ENCODE data around the gene ZNF3. TPM values are rescaled to one million over a fixed set of nuclear protein-coding genes. Genes with fewer than 3 reads are reported as not detected.

ZNF3 gene
- polyA plus RNA-seq, 3 donors: 7.1 to 13.4 (median 8.9) TPM

DNA sequence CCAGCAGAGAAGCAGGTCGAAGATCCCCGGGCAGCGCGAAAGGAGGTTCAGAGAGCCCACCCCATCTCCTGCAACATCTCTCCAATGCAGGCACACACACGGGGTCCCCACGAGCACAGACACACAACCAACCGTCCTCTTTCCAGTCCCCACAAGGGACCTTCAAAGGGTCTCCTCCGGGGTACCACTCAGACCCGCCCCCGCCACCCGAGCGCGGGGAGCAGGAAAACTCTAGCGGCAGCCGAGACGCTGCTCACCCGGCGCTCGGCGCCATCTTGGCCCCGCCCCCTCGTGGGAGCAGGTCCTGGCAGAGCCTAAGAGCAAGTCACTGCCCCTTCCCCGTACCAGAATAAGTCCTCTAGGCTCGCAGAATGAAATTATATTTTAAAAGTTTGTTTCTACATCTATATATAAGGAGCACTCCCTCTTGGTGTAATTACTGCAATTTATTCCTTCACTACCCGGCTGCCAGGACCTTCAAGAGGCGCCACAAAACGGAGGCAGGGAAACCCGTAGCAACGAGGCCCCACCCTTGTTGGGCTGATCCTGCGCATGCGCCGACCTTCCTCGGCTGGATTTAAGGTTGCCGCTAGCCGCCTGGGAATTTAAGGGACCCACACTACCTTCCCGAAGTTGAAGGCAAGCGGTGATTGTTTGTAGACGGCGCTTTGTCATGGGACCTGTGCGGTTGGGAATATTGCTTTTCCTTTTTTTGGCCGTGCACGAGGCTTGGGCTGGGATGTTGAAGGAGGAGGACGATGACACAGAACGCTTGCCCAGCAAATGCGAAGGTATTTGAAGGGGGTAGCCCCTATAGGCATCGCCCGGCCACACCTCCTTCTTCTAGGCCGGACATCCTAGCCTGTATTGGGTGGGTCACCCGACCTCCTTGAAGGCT lies 37.8 kb upstream of the ZNF3 start, which contains the start of the genes CNPY4 and TAF6:
Gene CNPY4 (plus strand): TSS at position 563 of the 898 bp plus-strand sequence. CDS start 111 bp downstream, at position 674.
Gene TAF6 (minus strand): TSS at position 287 of the 898 bp plus-strand sequence. CDS start 5,149 bp downstream, outside the sequence.
- Histone ChIP-seq H2AFZ (ENCODE audit: insufficient read depth, low read depth, low read length, poor library complexity, severe bottlenecking) (peak within 1 kb of the TSS; percentile 91), H3K9me3 (replicated peaks in 1 of 2; ENCODE audit: control insufficient read depth in 1 of 2, insufficient read depth in 1 of 2, low read length in 2 of 2) (no peaks in the 10 kb centered on the region), H3K79me2 (ENCODE audit: insufficient read depth, low read length) (peaks cover 15% of the 10 kb centered on the region), H3K36me3 (replicated peaks in 1 of 2; ENCODE audit: control insufficient read depth in 1 of 2, insufficient read depth in 2 of 2, low read length in 2 of 2) (peaks cover 0 to under 1% of the 10 kb centered on the region in 2 donors), H3K4me2 (replicated peaks; ENCODE audit: extremely low read depth, low read length, poor library complexity, severe bottlenecking) (peak within 1 kb of the TSS; percentile 98), H4K20me1 (ENCODE audit: insufficient read depth, low read length) (no peaks in the 10 kb centered on the region), H3K27me3 (ENCODE audit: control insufficient read depth in 2 of 2, insufficient read depth in 2 of 2, low read length in 2 of 2) (no peaks in the 10 kb centered on the region), H3K4me1 (ENCODE audit: control insufficient read depth in 1 of 2, insufficient read depth in 2 of 2, low read length in 2 of 2) (peaks cover 32 to 37% of the 10 kb centered on the region in 2 donors), H3K9ac (ENCODE audit: insufficient read depth, low read length, poor library complexity, severe bottlenecking) (peak within 1 kb of the TSS; percentile 72), H3K4me3 (replicated peaks in 1 of 3; ENCODE audit: low read depth in 2 of 3, low read length in 3 of 3) (peak within 1 kb of the TSS; percentile 53 to 91 (median 89)), H3K27ac (ENCODE audit: low read depth in 1 of 2, low read length in 2 of 2) (peak within 1 kb of the TSS; percentile 68 to 91)
- peaks cover 36% of the 10 kb centered on the region for H3K4me1 Mint-ChIP-seq
- 0% methylated on average over 36 of the region's 49 CpGs for WGBS (ENCODE audit: insufficient coverage)
- H3K4me3 Mint-ChIP-seq: peak within 1 kb of the TSS; percentile 90 to 98
- peak; percentile 90 to 94 (median 92) for DNase-seq
- H3K36me3 Mint-ChIP-seq: peaks cover 2 to 12% of the 10 kb centered on the region in 2 donors
- H3K27me3 Mint-ChIP-seq (ENCODE audit: low read depth in 3 of 3): no peaks in the 10 kb centered on the region
- H3K9me3 Mint-ChIP-seq: no peaks in the 10 kb centered on the region
- TF ChIP-seq, protein P1, sequence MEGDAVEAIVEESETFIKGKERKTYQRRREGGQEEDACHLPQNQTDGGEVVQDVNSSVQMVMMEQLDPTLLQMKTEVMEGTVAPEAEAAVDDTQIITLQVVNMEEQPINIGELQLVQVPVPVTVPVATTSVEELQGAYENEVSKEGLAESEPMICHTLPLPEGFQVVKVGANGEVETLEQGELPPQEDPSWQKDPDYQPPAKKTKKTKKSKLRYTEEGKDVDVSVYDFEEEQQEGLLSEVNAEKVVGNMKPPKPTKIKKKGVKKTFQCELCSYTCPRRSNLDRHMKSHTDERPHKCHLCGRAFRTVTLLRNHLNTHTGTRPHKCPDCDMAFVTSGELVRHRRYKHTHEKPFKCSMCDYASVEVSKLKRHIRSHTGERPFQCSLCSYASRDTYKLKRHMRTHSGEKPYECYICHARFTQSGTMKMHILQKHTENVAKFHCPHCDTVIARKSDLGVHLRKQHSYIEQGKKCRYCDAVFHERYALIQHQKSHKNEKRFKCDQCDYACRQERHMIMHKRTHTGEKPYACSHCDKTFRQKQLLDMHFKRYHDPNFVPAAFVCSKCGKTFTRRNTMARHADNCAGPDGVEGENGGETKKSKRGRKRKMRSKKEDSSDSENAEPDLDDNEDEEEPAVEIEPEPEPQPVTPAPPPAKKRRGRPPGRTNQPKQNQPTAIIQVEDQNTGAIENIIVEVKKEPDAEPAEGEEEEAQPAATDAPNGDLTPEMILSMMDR (IDR thresholded peaks at IDR 0.05): no peak
- H3K27ac Mint-ChIP-seq: peak within 1 kb of the TSS; percentile 97 to 99 (median 99)
- intact Hi-C loops (cut with micrococcal nuclease): loop anchor here in 1 of 2 donors (1.0 kb wide), 1 partner anchor 8 kb away; no protein-coding TSS in a partner anchor

DNA sequence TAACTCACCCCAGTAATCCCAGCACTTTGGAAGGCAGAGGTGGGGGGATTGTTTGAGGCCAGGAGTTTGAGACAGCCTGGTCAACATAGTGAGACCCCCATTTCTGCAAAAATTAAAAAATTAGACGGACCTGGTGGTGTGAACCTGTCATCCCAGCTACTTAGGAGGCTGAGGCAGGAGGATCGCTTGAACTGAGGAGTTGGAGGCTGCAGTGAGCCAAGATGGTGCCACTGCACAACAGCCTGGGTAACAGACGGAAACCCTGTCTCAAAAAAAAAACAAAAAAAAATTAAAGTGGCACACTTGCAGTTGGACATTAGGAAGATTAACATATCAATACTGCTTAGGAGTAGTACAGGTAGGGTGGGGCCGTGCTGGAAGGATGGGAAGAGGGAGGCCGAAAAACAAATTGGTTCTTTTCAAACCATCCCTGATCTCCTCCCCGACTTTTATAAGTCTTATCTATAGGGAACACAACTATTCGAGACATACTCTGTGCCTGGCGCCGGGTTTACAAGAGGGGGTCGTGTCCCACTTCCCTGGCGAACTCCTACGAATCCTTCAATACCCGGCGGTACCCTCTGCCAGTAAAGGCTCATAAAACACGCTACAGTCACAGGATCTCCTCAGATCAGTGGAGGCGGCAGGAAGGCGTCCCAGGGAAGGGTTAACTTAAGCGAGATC lies 37.0 kb upstream of the ZNF3 start:
- H3K27me3 ChIP-seq (ENCODE audit: control insufficient read depth in 2 of 2, insufficient read depth in 2 of 2, low read length in 2 of 2): no peaks in the 10 kb centered on the region
- H3K4me1 Mint-ChIP-seq: peaks cover 34% of the 10 kb centered on the region
- H3K9ac ChIP-seq (ENCODE audit: insufficient read depth, low read length, poor library complexity, severe bottlenecking): peak overlapping the region; percentile 72
- peak overlapping the region; percentile 91 for H2AFZ ChIP-seq (ENCODE audit: insufficient read depth, low read depth, low read length, poor library complexity, severe bottlenecking)
- peaks cover 15% of the 10 kb centered on the region for H3K79me2 ChIP-seq (ENCODE audit: insufficient read depth, low read length)
- H3K27me3 Mint-ChIP-seq (ENCODE audit: low read depth in 3 of 3): no peaks in the 10 kb centered on the region
- peak overlapping the region; percentile 68 to 91 for H3K27ac ChIP-seq (ENCODE audit: low read depth in 1 of 2, low read length in 2 of 2)
- intact Hi-C loops (cut with micrococcal nuclease): loop anchor here in 1 of 2 donors (1.0 kb wide), 1 partner anchor 9 kb away; no protein-coding TSS in a partner anchor
- peak overlapping the region; percentile 90 to 98 for H3K4me3 Mint-ChIP-seq
- no peaks in the 10 kb centered on the region for H3K9me3 ChIP-seq (replicated peaks in 1 of 2; ENCODE audit: control insufficient read depth in 1 of 2, insufficient read depth in 1 of 2, low read length in 2 of 2)
- peaks cover 7 to 8% of the 10 kb centered on the region in 2 donors for H3K36me3 ChIP-seq (replicated peaks in 1 of 2; ENCODE audit: control insufficient read depth in 1 of 2, insufficient read depth in 2 of 2, low read length in 2 of 2)
- H3K36me3 Mint-ChIP-seq: peaks cover 9 to 19% of the 10 kb centered on the region in 2 donors
- DNase-seq: no peak
- no peaks in the 10 kb centered on the region for H3K9me3 Mint-ChIP-seq
- peak overlapping the region; percentile 98 for H3K4me2 ChIP-seq (replicated peaks; ENCODE audit: extremely low read depth, low read length, poor library complexity, severe bottlenecking)
- H3K27ac Mint-ChIP-seq: peak overlapping the region; percentile 97 to 99 (median 99)
- TF ChIP-seq, protein P1 (IDR thresholded peaks at IDR 0.05): no peak
- H3K4me1 ChIP-seq (ENCODE audit: control insufficient read depth in 1 of 2, insufficient read depth in 2 of 2, low read length in 2 of 2): peaks cover 28 to 33% of the 10 kb centered on the region in 2 donors
- WGBS (ENCODE audit: insufficient coverage): 22% methylated on average over 16 of the region's 18 CpGs
- peak overlapping the region; percentile 53 to 91 (median 89) for H3K4me3 ChIP-seq (replicated peaks in 1 of 3; ENCODE audit: low read depth in 2 of 3, low read length in 3 of 3)
- no peaks in the 10 kb centered on the region for H4K20me1 ChIP-seq (ENCODE audit: insufficient read depth, low read length)

All from CD14-positive monocyte (primary cell).